Stimulated activated CD4-positive, alpha-beta T cell treated with anti-CD3 and anti-CD28 coated beads, Interleukin-4, amount 100 ng/mL, for 1 hour (primary cell): ENCODE measurements around the gene SLC1A2.

Experiments
- DNase-seq: peaks from one replicate; pipeline ENCODE4 v3.0.0-alpha.2; 2020

Gene SLC1A2

DNA sequence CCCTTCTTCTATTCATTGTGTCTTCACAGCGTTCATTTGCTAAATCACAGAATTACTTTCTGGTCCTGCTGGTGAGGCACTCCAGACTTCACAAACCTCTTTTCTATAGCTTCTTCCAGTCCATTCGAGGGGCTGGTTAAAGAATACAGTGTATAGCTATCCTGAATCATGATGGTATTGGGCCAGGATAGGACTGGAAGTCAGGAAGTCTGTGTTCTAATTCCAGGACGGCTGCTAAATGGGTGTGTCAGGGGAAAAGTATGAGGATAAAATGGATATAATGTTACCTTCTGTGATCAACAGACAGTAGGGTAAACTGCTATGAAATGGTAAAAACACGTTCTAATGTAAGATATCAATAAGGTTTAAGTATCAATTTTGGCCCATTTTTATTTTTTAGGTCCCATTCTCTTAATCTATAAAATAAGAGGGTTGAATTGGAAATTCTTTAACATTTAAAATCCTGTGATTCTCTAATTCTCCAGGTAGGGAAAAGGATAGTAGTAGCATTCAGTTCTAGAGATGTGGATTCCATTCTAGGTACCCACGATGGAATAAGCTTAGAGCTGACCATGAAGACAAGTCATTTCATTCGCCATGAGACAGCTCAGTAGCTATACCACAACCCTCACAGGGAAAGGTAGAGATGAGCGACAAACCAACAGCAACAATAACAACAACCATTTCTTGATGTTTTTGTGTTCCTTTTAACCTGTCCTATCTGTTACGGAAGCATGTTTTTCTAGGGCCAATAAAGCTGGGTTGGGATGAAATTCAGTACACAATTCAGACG, 96.1 kb downstream of the SLC1A2 start:
- no peak for DNase-seq

DNA sequence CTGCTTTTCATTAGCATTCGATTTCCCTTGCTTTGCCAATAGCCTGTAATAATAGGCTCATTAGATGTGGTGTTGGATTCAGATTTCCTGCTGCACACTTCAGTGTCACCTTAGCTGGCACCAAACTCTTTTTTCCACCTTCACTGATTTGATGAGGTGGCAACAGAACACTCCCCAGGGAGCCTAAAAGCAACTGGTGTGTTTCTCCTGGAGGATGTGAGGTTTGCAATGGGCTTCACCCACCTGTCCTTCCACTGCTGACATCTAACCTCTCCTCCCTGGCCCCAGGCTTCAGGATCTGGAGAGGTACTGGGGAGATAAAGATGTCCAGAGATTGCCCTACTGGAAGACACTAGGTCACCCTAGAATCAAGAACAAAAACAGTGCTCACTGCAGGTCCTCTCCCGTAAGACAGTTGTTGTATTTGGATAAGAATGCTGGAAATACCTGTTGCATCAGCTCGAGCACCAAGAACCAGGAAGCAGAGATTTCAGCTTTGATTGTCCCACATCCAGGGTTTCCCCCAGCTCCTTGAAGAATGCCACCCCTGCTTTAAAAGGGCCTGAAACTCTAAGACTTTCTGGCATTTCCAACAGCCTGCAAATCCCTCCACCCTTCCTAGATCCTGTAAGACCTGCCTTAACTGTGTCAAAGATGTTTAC, 96.9 kb downstream of the SLC1A2 start:
- DNase-seq = no peak

DNA sequence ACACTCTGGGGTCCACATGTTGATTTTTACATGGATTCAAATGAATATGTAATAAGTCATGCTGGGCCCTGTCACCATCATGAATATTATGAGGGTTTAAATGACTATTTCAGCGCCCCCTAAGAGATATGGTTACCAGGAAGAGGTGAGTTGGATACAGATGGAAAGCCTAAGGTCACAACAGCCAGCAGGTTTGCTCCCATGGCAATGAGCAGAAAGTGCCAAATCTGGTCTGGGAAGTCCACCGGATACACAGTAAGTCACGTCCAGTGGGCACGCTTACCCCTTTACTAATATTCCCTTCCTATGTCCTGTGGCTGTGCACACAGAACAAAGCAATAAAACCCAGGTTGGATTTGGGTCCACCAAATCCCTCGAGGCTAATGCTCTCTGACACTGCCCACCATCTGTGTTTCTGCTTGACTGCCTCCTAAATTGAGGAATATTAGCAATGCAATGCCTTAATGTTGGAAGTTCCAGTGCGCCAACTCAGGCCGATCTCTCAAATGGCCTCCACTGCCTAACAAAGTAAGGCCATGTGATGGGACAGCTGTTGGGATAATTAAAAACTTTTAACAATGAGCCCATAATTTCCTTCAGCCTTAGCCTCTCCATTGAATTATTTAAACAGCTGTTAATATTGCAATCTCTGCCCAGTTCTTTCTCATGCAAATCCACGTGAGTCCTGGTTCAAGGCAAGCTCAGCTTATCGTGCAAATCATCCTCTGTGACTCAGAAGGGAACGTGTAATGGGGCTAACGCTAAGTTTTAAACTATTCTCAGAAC, 97.6 kb downstream of the SLC1A2 start:
- DNase-seq = no peak

DNA sequence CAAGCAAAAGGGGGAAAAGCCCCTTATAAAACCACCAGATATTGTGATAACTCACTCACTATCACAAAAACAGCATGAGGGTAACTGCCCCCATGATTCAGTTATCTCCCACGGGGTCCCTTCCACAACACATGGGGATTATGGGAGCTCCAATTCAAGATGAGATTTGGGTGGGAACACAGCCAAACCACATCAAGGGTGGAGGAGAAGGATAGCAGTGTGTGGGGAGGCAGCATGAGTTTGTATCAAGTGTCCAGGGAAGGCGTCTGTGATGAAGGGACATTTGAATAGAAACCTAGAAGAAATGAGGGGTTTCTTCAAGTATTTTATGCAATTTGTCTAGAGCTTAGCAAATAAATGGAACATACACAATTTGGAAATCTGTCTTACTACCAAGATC, 98.2 kb downstream of the SLC1A2 start:
- DNase-seq = no peak

DNA sequence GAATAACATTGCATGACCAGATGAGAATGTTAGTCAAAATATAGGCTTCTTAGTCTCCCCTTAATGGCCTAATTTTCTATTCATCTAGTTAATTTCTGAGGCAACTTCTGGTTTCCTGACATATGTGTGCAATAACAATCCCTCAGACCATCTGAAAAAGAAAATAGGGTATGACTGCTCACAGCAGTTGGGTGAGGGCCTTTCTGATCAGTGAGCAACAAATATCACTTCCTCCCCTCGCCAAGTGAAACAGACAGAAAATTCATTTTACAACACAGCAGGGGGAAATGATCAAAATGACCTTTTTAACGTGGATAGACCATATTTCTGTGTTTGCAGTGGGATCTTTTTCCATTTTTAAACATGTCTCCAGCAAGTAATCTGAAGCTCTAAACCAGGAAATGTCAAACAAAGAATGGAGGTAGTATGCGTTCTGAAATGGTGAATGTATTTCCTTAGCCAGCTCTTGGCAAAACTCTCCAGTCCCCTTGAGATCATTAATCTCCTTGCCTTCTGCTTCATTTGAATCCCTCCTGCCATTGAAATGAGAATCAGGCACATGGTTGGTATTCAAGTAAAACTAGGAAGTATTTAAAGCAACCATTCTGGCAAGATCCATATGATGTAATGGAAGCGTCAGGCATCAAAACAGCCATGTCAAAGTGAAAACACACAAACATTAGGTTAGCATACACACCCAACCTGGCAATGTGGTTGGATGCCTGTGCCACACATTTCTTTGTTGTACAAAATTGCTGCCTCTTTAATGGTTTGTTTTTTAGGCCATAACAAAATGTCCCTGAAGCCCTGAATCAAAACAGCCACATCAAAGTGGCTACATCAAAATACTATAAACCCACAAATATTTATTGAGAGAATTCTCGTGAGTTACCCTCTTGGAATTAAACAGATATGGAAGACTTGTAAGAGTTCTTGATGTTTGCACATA, 100.1 kb downstream of the SLC1A2 start:
- no peak for DNase-seq

DNA sequence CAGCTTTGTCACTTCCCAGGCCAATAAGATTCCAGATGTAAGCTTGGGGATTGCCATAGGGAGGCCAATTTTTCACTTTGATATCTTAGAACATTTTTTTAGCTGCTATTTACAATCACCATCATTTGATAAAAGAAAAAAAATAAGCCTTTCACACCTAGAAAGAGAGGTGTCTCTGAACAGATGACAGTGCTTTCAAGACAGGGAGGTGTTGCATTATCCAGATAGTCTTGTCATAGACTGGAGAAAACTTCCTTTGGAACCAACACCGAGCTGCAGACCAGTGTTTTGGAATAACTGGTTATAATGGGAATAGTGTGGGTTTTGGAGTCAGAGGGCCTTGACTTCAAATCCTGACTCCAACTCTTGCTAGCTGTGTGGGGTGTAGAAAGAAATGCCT, 101.0 kb downstream of the SLC1A2 start:
- DNase-seq = no peak

DNA sequence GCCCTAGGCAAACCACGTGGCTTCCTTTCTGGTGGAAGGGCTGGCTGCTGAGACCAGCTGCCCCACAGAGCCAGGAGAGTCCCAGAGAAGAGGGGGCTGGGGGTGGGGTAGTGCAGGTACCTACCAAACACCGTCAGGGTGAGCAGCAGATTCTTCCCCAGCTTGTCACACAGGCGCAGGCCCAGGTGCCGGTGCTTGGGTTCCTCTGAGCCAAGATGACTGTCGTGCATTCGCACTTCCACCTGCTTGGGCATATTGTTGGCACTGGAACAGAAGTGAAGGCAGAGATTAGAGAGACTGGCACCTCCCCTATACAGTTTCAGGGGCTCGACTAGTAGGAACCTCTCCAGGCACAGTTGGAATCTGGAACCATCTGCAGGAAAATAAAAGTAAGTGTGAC, 102.1 kb downstream of the SLC1A2 start:
- DNase-seq = no peak

DNA sequence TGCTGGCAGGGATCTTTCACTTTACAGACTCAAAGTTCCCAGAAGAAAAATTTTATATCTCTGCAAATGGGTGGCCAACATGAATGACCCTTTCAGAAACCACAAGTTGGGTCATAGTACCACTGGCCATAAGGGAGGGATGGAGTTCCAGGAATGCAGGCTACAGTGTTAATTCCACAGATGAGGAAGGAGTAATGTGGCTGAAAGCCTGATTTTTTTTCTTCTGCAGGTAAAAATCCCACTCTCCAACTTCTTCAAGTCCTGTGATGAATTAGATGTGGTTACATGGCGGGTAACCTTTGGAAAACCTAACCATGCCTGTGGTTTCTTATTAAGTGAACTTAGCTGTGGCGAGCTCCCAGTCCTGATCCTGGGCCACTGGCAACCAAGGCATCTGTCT, 103.2 kb downstream of the SLC1A2 start:
- DNase-seq = no peak

DNA sequence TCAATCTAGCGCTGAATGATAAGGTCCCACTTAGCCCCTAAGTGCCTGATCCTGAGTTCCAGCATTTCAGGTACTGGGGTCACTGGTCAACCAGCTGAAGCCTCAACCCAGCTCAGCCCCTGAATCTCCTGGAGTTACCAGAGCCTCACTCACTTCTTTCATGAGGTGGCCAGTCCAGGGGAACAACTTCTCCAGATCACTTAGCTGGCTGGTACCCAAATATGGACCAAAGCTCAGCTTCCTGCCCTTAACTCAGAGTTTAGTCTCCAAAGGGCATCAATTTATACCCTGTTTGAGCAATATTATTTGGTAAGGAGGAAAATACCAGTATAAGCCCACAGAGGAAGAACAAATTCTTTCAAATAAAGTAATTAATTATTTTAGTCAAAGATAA, 105.6 kb downstream of the SLC1A2 start:
- no peak for DNase-seq

DNA sequence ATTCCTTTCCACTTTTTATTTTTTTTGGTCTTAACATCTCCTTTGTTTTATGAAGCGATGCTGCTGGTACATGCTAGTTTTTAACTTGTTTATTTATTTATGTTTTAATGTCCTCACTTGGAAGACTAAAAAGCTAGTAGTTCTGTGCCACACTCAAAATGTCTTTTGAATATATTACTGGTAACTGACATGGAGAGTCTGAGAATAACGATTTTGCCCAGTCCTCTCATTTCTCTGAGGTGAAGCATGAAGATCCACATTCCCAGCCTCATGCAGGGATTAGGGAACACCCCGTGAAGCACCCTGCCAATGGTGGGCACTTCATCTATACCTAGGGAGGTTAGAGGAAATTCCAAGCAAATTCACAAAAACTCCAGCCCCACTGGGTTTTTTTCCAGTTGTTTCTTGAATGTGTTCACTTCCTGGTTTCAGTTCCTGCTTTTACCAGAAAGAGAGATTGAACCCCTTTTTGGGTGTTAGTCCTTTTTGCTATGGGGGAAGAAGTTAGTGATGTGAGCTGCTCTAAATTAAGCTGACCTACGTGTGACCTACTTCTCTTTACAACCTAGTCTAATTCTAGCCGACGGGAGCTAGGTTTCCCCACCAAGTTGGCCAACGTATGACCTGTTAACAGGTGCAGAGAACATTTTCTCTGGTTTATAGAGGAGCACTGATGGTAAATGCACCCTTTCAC, 106.1 kb downstream of the SLC1A2 start:
- no peak for DNase-seq

DNA sequence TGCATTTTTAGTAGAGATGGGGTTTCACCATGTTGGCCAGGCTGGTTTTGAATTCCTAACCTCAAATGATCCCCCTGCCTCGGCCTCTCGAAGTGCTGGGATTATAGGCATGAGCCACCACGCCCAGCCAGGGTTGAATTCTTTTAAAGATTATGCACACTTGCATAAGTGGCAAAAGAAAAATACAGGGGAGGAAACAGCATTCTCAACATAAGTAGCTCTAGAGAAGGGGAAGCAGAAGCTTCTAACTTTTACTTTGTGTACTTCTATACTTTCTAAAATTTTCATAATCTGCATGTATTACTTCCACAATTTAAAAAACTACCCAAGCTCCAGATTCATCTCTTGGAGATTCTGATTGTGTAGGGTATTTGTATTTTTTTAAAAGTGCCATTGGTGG, 108.0 kb downstream of the SLC1A2 start:
- no peak for DNase-seq

DNA sequence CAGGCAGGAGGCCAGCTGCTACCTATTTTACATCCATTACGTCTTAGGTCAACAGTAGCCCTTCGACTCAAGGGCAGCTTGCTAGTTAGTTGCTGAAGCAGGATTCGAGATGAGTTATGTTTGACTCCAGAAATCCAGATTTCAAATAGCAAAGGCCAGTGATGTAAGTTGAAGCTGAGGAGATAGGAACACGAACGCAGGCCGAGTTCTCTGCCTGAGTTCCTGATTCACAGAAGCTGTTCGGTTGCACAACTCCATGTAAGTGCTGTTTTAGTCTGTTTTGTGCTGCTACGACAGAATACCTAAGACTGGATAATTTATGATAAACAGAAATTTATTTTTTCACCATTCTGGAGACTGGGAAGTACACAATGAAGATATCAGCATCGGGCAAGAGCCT, 111.2 kb downstream of the SLC1A2 start:
- DNase-seq = no peak

DNA sequence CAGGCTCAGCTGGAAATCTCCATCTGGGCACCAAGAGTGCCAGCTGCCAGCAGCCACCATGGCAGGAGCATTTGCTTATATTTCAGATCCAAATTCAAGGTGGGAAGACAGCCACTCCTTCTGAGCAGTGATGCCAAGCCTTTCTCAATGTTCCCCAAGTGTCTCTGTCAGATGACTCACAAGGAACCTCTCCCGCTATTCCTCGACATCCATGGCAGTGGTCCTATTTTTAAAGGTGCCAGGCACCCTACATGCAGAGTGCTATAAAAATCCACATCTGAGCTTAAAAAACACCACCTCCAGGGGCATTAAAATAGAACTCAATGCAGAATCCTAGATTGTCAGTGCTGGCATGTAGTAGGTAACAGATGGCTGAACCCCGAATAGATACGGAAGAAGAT, 112.1 kb downstream of the SLC1A2 start:
- DNase-seq = no peak

DNA sequence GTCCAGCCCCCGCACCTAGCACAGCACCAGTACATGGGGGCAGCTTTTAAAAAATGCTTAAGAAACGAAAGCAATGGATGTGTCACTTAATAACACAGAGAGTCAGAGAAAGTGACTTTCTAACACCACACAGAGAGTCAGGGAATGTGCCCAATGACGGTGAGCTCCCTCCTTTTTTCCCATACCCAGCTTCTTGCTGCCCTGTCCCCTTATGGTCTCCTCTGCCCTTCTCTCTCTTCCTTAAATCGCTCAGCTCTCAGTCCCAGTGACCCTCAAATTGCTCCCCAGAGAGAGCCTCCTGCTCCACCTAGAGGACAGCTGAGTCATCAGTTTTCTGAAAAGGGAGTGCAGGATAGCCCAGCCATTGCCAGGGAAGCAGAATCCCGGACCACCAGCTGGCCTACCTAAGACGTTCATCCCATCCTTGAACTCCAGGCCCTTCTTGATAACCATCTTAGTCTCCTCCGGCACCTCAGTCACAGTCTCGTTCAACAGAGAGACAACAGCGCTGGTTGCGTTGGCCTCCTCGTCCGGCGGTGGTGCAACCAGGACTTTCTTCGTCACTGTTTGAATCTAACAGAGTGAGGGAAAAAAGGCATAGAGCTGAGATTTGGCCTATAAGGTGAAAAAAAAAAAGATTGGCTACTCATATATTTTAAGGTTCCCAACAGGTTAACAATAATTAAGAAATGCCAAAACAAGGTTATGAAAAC, 113.5 kb downstream of the SLC1A2 start:
- no peak for DNase-seq

DNA sequence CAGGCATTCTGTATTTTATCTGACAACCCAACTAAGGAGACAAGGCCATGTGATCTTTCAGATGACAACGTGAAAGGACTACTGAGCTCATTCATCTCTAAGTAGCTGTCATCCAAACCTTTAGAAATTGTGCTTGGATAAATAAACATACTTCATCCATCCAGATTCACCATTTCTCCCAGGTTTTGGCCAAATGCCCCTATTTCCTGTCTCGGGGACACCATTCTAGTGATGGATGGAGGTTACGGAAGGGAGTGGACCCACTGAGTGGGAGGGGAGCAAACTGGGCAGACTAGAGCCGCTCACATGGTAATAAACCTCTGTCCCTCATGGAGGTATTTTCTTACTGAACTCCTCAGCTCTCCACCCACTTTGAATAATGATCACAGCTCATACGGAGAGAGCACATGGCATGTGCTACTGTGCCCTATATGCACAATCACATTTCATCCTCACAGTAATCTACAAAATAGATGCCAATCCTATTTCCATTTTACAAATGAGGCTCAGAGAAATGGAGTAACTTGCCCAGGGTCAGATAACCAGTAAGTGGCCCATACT, 114.4 kb downstream of the SLC1A2 start:
- DNase-seq = no peak

DNA sequence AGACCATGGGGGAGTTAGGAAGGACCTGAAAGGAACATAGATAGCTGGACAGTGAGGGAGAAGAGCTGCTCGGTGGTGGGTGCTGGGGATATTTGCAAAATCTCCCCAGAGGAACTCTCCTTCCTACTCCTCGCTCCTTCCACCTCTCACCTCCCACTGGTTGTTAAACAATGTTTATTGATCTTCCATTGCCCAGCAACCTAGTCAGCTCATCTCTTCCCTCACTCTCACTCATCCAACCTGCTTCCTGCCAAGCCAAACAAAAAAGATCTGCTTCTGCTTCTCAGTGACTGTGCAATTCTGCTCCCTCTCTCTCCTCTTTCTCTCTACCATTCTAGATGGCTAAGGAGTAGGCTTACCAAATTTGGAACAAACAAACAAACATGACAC, 115.0 kb downstream of the SLC1A2 start:
- no peak for DNase-seq

DNA sequence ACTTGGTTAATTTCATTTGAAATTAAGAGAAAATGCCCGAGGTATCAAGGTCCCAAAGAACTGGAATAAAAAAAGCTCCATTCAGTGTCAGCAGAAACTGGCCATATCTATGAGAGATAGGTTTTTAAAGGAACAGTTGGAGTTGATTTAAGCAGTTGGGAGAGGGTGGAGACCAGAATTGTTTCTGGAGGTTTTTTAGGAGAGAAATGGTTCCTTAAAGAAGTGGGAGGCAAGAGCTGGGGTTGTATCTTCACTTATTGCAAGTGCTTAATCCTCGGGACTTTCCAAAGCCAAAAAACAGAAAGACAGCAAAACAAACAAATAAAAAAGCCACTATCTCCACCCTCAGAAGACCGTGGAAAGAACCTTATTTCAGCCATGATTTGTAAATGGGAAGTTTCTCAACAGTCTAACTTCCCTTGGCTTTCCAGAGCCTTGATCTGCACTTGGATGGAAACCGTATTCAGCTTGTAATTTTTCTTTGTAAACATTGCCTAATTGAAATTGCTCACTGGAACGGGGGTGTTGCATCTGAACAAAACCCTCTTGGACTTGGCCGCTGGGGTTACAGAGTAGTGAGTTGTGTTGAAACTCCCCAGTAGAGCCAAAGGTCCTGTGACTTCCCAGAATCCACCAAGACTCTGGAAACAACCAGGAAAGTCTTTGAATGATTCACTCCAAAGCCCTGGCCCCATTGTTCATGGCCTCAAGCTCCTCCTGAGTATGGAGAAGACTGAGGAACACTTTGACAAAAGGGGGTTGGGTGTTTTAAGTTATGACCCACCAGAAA, 115.6 kb downstream of the SLC1A2 start:
- no peak for DNase-seq

DNA sequence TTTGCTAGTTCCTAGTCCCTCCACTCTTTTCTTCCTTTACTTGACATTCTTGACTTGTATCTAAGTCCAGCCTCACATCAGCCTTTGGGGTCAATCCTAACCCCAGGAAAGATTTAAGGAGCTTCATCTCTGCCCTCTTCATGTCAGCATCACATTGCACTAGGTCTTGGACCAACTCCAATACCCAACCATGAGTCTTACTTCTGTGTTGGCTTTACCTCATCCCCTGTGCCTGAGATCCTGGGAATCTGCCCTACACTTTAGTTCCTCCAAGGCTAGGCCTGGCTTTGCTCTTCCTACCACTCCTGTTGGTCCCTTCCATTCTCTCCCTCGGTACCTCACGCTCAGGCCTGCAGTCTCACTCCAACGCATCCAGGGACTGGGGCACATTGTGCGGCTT, 117.0 kb downstream of the SLC1A2 start:
- DNase-seq = no peak

DNA sequence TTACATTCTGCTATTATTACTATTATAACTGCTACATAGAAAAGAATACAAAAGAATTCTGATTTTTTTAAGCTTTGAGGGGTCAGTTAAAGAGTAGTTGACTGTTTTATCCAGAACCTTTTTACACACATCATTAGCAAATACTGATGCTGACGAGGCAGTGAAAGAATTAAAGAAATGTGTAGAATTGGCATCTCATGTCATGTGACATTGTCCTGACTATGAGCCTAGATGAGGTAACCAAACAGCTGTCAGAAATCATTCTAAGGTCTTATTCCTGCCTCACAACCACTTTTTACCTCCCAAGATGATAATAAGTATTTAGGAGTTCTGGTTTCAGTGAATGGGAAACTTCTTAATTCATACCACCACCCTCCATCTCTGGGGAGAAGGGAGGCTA, 121.0 kb downstream of the SLC1A2 start:
- DNase-seq = no peak

DNA sequence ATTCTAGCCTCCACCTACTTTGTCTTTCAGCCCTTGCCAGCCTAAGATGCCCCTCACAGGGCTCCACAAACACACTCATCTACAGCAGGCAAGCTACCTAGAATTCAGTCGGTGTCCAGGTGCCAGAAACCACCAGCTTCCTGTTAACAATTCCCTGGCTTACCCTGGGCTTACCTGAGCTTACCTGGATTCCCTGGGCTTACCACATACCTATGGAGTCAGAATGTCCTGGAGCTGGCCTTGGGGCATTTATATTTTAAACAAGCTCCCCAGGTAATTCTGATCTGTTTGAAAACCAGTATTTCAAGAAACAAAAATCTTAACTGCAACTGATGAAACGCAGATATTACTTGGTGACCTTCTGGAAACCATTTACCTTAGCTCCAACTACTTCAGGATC, 123.6 kb downstream of the SLC1A2 start:
- no peak for DNase-seq
